NCI-H146 treated with DMSO at 0.1 percent for 48 hours (cell line): ENCODE data around the gene CELF6.

Experiments used
- DNase-seq: peaks from one replicate; lab custom pipeline; 2025; ENCODE audit not compliant: unreplicated experiment; lab: John Stamatoyannopoulos, UW

Gene CELF6

DNA sequence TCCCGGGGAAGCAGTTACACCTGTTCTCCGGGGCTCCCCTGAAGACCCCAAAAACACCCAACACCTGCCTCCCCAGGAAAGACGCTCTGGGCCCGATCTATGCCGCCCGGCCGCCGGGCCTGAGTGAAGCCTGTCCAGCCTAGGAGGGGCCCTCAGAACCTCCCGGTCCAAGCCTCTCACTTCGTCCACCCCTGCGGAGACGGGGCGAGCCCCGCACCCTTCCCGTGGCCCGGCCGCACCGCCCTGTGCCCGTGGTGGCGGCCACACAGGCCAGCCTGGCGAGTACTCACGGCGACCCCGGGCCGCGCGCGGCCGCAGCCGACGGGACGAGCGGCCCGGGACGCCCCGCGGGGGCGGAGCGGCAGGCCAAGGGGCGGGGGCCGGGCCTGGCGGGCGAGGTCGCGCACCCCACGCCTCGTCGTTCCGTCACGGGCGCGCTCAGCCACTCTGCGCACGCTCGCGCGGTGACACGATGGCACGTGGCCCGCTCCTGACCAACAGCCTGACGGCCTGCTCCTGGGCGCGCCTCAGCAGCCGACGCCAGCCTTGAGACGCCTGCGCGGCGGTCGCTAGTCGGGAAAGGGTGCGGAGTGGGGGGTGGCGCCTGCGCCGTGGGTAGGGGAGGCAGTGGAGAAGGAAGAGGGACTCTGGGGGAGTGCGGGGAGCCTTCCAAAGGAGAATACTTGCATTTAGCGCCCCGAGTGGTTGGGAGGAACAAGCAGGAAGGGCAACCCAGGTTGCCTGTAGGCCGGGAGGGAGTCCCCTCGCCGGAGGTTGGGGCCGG lies 47.6 kb downstream of the CELF6 start, which contains the start of gene PARP6:
Gene PARP6, minus strand, starts transcription at position 342 of the 784 bp plus-strand sequence. CDS start 5,077 bp downstream, outside the sequence.
- peak; percentile 86 for DNase-seq

DNA sequence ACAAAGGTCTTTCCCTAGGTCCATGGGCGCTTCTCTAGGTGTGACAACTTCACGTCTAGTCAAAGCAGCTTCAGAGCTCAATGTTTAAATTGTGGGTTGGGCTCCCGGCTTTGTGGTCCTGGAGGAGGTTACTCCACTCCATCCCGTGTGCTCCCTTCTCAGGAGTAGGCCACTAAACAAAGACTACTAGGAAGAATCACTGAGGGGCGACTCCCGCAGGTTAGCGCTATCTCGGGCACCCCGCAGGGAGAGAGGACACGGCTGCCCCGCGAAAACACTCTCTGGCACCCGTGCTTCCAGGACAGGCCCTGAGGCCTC lies 48.1 kb downstream of the CELF6 start:
- DNase-seq = peak; percentile 2

DNA sequence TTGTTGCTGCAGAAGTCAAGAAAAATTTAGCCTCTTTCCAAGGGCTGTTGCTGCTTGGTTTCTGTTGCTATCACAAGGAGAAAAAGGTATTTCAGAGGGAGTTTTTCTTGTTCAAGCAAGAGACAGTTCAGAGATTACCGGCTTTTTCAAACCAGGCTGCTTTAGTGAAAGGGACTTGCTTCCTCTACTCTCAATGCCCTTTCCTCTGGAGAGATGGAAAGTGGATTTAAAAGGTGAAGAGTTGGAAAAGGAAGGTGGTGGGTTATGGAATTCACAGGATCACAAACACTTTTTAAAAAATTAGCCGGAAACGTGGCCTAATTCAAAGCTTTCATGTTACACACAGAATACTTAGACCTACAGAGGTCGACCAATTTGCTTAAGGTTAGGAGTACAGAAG lies 48.7 kb downstream of the CELF6 start:
- no peak for DNase-seq

DNA sequence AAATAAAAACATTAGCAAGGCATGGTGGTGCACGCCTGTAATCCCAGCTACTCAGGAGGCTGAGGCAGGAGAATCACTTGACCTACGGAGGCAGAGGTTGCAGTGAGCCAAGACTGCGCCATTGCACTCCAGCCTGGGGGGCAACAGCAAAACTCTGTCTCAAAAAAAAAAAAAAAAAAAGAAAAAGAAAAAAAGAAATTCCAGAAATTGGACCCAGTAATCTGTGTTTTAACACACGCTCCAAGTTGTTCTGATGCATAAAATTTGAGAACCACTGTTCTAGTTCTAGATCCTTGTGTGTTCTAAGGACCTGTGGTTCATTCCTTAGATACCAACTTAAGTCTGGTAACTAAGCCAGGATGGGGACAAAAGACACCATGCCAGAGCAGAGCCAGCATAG lies 50.2 kb downstream of the CELF6 start:
- no peak for DNase-seq

DNA sequence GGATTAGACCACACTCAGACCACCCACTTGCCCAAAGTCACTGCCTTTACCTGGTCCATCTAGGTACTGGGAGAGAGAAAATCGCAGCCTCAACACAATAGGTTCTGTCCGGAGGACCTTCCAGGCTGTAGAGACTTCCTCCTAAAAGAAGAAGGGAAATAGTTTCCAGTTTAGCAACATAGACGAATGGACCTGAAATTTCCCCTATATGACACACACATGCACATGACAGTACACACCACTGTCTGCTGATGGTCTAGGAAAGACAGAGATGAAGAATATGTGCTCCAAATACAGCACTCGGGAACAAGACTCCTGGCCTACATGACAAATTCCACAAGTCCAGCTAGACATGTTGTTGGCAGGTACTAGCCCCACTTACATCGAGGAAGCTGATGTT lies 54.9 kb downstream of the CELF6 start:
- no peak for DNase-seq

DNA sequence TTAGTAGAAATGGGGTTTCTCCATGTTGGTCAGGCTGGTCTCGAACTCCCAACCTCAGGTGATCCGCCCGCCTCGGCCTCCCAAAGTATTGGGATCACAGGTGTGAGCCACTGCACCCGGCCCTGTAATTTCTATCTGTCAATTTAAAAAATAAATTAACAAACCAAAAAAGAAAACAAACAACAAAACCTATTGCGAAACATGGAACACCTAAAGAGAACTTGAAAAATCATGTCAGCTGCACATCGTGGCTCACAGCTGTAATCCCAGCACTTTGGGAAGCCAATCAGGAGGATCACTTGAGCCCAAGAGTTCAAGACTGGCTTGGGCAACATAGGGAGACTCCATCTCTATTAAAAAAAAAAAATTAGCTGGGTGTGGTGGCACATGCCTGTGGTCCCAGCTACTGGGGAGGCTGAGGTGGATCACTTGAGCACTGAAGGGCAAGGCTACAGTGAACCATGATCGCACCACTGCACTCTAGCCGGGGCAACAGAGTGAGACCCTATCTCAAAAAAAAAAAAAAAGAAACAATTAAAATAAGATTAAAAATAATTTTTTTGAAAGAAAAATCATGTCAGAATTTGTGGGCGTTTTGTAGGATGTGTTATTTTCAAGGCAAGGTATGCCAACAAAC lies 67.2 kb downstream of the CELF6 start:
- DNase-seq = no peak

DNA sequence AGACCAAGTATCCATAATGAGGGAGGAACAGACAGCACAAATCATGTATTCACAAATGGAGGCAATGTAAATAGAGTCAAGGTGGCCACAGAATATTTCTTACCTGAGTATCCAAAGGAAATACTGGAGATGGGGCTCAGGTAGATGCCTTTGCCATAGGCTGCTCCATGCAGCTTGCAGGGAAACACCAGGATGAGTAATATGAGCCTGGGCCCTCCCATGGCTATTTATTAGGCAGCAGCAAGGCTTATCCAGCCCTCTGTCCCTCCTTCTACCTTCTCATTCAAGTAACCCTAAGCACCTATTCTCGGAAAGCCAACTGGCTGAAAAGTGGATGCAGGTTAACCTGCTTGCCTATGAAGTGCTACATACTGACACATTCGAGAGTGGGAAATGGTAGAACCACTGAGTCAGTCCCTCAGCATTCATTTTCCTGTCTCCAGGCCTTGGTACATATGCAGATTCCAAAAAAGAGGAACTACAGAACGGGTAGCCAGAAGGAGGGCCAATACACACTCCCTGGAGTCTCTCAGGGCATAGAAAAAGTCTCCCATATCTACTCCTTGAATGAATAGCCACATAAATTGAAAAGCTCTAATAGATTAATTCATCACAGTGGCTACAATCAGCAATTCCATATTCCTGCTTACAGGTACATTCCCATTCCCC lies 70.7 kb downstream of the CELF6 start:
- no peak for DNase-seq

DNA sequence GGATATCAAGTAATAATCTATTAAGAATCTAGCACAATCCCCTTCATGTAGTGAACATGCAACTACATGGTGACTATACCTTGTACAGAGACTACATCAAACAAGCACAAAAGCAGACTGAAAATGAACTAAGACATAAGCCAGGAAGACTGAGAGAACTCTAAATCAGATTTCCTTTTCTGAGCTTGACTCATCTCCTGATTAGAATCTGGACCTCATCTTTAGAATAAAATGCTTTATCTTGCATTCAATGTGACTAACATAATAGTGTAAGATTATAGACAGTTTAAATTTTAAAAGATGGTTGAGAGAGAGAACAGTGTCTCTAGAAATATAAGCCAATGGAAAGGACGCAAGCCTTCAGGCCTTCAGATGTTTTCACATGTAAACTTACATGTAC lies 71.4 kb downstream of the CELF6 start:
- no peak for DNase-seq

DNA sequence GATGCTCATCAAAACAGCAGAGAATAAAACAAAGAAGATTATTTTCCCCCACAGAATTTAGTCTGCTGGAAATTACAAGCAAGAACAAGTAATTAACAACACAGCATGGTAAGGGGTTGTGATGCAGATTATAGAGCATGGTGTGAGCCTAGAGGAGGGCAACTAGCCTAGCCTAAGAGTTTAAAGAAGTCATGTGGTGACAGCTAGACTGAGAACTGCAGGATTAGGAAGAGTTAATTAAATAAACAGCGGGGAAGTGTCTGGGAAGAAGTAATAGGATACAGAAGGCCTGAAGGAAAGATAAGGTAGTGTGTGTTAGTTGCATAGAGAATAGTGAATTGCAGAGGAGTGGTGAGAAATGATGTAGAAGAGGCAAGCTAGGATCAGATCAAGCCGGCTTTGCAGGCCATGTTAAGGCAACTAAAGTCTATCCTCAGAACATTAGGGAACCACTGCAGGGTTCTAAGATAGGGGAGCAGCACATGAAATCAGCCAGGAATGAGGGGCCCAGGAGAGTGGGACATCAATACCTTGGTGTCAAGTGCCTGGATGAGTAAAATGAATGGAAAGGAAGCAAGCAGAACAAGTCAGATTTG lies 77.1 kb downstream of the CELF6 start:
- DNase-seq = no peak

DNA sequence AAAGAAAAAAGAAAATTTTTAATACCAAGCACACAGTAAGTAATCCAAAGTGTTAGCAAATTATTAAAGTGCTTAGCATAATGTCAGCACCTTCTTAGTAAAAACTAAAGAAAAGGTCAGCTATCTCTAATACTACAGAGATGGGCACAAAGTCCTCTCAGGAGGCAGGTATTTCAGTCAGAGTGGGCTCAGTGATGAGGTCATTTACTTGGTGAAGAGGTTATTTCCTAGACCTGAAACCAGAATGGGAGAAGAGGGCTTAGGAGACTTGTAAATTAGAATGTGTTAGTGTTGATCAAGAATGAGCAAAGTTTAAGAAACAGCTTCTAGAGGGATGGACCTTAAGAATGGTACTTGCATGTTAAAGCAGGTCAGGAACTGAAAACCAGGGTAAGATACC lies 80.3 kb downstream of the CELF6 start:
- no peak for DNase-seq

DNA sequence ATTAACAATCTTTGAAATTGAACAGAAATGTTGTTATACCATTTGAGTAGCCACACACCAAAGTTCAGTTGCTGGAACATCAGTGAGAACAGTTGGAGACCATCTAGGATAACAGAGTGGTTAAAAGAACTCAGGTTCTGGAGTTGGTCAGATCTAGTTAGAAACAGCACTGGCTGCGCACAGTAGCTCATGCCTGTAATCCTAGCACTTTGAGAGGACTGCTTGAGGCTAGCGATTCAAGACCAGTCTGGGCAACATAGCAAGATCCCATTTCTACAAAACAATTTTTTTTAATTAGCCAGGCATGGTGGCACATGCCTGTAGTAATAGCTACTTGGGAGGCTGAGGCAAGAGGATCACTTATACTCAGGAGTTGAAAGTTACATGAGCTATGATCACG lies 81.4 kb downstream of the CELF6 start:
- DNase-seq = no peak

DNA sequence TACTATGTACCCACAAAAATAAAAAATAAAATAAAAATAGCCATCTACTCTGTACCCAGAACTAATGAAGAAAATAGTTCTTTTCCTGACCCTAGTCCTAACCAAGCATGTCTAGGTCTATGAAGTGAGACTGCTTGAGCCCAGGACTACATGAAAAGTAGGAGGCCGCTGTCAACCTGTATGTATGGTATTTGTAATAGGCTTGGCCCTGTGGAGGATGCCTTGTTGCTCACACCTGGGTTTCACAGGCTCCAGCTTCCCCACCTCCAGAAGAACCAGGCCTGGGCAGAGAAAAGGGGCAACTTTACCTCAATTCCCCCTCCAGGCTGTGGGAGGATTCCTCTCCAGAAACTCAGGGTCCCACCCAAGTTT lies 82.1 kb downstream of the CELF6 start:
- DNase-seq = no peak

DNA sequence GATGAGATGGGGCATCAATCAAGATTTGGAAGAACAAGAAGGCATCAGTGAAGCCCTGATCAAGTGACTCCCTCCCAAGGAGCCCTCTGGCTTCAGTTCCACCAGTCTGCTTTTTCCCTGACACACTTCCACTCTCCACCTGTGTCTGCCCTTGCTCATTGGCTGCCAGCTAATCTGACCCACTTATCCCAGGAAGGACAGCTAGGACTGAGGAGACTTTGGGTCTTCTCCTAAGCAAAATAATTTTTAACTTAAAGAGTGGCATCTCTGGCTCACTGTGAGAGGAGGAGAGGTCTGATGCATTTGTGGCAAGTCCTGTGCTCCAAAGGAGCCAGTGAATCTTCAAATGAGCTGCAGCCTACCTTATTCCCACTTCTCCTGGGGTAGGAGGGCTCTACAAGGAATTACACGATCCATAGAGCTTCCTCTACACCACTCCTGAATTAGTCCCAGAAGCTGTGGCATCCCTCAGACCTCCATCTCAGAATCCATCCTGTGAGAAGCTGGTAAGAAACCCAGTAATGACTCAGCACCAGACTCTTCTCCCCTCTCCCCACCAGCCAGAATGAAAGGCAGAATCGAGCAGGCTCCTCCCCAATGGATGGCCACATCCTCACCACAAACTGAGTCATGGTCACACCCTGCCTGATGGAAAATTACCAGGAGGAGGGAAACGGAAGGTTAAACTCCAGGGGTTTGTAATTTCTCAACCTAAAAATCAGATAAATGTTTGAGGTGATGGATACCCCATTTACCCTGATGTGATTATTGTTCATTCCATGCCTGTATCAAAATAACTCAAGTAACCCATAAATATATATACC lies 82.7 kb downstream of the CELF6 start:
- no peak for DNase-seq

DNA sequence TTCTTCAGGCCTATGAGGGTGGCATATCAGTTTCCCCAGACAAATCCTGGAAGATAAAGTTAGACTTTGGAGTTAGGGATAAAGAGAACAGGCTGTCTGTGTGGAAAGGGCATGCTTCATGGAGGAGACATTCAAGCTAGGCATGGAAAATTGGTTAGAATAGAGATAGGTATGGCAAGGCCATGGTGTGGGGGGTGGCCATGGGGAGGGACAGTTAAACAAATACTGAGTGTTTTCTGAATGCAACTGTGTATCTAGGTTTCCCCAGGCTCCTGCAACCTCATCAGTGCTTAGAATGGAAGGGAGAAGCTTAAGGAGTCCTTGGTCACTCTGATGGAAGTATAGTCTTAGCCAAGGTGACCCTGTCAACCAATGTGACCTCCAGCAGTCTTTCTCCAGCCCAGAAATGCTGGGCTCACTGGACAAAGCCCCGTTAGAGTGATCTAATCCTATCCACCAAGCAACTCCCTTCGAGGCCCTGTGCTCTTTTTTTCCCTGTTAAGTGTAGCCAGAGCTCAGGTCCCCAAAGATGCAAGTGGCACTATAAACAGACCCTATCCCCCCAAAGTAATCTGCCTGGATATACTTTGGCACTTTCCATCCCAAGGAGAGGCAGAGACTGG lies 83.5 kb downstream of the CELF6 start:
- no peak for DNase-seq

DNA sequence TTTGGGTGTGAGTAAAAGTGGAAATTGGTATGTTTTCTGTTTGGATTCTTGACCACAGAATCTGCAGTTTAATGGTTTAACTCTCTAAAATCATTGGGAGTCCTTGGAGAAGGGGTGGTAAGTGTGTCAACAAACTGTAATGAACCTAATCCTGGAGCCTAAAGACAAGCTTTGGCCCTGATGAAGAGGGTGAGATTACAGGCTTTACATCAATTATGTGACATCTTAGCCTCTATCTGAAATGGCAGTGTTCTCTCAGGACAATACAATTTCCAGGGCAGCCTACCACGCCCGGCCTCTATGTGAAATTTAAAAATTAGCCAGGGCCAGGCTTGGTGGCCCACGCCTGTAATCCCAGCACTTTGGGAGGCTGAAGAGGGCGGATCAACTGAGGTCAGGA lies 84.7 kb downstream of the CELF6 start:
- no peak for DNase-seq
